ENCODE results near the gene MICAL2.

MICAL2 gene

GRCh38 chr11:12071574-12071973 is 38.8 kb upstream of the MICAL2 start:
- no peaks in the 10 kb centered on the region for H3K9me3 ChIP-seq (ENCODE audit: insufficient read depth, low read depth, low read length)
- H3K36me3 ChIP-seq (ENCODE audit: insufficient read depth, low read depth, low read length): no peaks in the 10 kb centered on the region
- peaks cover 18% of the 10 kb centered on the region for H3K4me1 ChIP-seq (ENCODE audit: insufficient read depth, low read length)
- no peaks in the 10 kb centered on the region for H3K27me3 ChIP-seq (ENCODE audit: insufficient read depth, low read length)
- no peak overlapping the region for H3K9ac ChIP-seq (ENCODE audit: low read depth, low read length)
- H3K4me3 ChIP-seq (ENCODE audit: low read length): no peak overlapping the region
- H3K27ac ChIP-seq (ENCODE audit: low read length): no peak overlapping the region

GRCh38 chr11:12073436-12073835 is 37.0 kb upstream of the MICAL2 start:
- no peak overlapping the region for H3K4me3 ChIP-seq (ENCODE audit: low read length)
- H3K9ac ChIP-seq (ENCODE audit: low read depth, low read length): no peak overlapping the region
- no peaks in the 10 kb centered on the region for H3K4me1 ChIP-seq (ENCODE audit: insufficient read depth, low read length)
- no peaks in the 10 kb centered on the region for H3K27me3 ChIP-seq (ENCODE audit: insufficient read depth, low read length)
- H3K9me3 ChIP-seq (ENCODE audit: insufficient read depth, low read depth, low read length): no peaks in the 10 kb centered on the region
- H3K36me3 ChIP-seq (ENCODE audit: insufficient read depth, low read depth, low read length): no peaks in the 10 kb centered on the region
- no peak overlapping the region for H3K27ac ChIP-seq (ENCODE audit: low read length)

DNA sequence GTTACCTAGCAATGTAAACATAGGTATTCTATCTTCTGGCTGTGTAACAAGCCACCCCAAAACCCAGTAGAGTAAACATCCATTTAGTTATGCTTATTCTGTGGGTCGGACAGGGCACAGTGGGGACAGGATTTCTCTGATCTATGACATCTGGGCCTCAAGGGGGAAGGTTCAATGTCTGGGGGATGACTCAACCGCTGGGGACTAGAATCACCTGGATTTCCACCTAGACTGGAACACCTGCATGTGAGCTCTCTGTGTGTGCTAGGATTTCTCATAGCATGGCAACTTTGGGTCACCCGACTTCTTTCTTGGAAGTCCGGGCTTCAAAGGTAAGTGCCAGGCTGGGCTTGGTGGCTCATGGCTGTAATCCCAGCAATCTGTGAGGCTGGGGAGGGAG is 36.5 kb upstream of the MICAL2 start:
- Histone ChIP-seq H3K4me1 (ENCODE audit: insufficient read depth, low read length) (no peaks in the 10 kb centered on the region), H3K9ac (ENCODE audit: low read depth, low read length) (no peak overlapping the region), H3K36me3 (ENCODE audit: insufficient read depth, low read depth, low read length) (no peaks in the 10 kb centered on the region), H3K27ac (ENCODE audit: low read length) (no peak overlapping the region), H3K9me3 (ENCODE audit: insufficient read depth, low read depth, low read length) (no peaks in the 10 kb centered on the region), H3K27me3 (ENCODE audit: insufficient read depth, low read length) (no peaks in the 10 kb centered on the region), H3K4me3 (ENCODE audit: low read length) (no peak overlapping the region)

- no peaks in the 10 kb centered on the region for H3K4me1 ChIP-seq (ENCODE audit: insufficient read depth, low read length)
- no peak overlapping the region for H3K9ac ChIP-seq (ENCODE audit: low read depth, low read length)
- no peaks in the 10 kb centered on the region for H3K27me3 ChIP-seq (ENCODE audit: insufficient read depth, low read length)
- H3K36me3 ChIP-seq (ENCODE audit: insufficient read depth, low read depth, low read length): no peaks in the 10 kb centered on the region
- no peak overlapping the region for H3K4me3 ChIP-seq (ENCODE audit: low read length)
- no peaks in the 10 kb centered on the region for H3K9me3 ChIP-seq (ENCODE audit: insufficient read depth, low read depth, low read length)
- no peak overlapping the region for H3K27ac ChIP-seq (ENCODE audit: low read length)
These were observed 35.7 kb upstream of the MICAL2 start for GRCh38 chr11:12074529-12075195.

DNA sequence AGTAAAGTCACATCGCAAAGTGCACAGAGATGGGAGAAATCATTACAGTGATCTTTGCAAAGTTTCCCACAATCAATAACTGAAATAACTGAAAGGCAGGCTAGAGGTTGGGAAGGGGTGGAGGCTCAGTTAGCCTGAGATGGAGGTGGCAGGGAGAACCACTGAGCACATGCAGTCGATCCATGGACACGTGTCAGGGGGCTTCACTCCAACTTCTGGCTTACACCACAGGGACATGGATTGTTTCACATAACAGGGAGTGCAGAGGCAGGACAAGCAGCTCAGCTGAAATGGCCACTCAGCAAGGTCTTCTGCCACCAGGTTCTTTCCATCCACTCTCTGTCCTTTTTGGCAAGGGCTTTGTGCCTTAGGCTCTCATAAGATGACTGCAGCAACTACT is 35.1 kb upstream of the MICAL2 start:
- H3K4me1 ChIP-seq (ENCODE audit: insufficient read depth, low read length): no peaks in the 10 kb centered on the region
- H3K9me3 ChIP-seq (ENCODE audit: insufficient read depth, low read depth, low read length): no peaks in the 10 kb centered on the region
- no peak overlapping the region for H3K4me3 ChIP-seq (ENCODE audit: low read length)
- H3K36me3 ChIP-seq (ENCODE audit: insufficient read depth, low read depth, low read length): no peaks in the 10 kb centered on the region
- H3K27me3 ChIP-seq (ENCODE audit: insufficient read depth, low read length): no peaks in the 10 kb centered on the region
- H3K9ac ChIP-seq (ENCODE audit: low read depth, low read length): no peak overlapping the region
- H3K27ac ChIP-seq (ENCODE audit: low read length): no peak overlapping the region

- H3K4me1 ChIP-seq (ENCODE audit: insufficient read depth, low read length): no peaks in the 10 kb centered on the region
- H3K36me3 ChIP-seq (ENCODE audit: insufficient read depth, low read depth, low read length): no peaks in the 10 kb centered on the region
- no peaks in the 10 kb centered on the region for H3K27me3 ChIP-seq (ENCODE audit: insufficient read depth, low read length)
- no peak overlapping the region for H3K9ac ChIP-seq (ENCODE audit: low read depth, low read length)
- no peak overlapping the region for H3K27ac ChIP-seq (ENCODE audit: low read length)
- no peak overlapping the region for H3K4me3 ChIP-seq (ENCODE audit: low read length)
- H3K9me3 ChIP-seq (ENCODE audit: insufficient read depth, low read depth, low read length): no peaks in the 10 kb centered on the region
These were observed 34.3 kb upstream of the MICAL2 start for GRCh38 chr11:12075822-12076821.

- H3K9ac ChIP-seq (ENCODE audit: low read depth, low read length): no peak overlapping the region
- H3K4me1 ChIP-seq (ENCODE audit: insufficient read depth, low read length): no peaks in the 10 kb centered on the region
- no peak overlapping the region for H3K27ac ChIP-seq (ENCODE audit: low read length)
- H3K27me3 ChIP-seq (ENCODE audit: insufficient read depth, low read length): no peaks in the 10 kb centered on the region
- H3K36me3 ChIP-seq (ENCODE audit: insufficient read depth, low read depth, low read length): no peaks in the 10 kb centered on the region
- no peak overlapping the region for H3K4me3 ChIP-seq (ENCODE audit: low read length)
- no peaks in the 10 kb centered on the region for H3K9me3 ChIP-seq (ENCODE audit: insufficient read depth, low read depth, low read length)
These were observed 33.4 kb upstream of the MICAL2 start for GRCh38 chr11:12076840-12077534.

DNA sequence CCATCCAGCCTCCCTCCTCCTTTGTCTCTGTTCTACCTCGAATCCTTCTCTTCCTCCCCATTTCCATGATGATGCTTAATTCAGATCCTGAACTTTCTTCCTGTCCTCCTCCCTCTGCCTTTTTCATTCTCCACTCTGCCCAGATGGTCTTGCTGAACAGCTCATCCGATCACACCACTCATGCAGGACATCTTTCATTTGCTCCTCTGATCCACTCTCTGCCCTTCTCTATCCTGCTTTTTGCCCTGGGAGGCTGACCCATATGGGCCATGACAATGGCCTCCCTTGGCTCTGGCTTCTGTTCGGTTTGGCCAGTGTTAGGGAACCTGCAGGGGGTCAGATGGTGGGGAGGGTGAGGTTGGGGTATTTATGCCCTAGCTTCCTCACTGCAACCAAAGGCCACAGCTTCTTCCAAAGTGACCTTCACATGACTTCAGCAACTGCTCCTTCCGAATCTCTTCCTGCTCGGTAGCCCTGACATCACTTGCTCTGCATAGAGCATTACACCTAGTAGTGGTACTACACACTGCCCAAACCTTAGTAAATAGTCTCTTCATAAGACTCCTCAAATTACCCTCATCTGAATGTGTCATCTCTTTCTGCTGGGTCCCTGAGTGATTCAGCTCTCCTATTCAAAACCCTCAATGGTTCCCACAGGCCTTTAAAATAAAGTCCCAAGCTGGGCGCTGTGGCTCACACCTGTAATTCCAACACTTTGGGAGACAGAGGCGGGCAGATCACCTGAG is 32.7 kb upstream of the MICAL2 start:
- Histone ChIP-seq H3K36me3 (ENCODE audit: insufficient read depth, low read depth, low read length) (no peaks in the 10 kb centered on the region), H3K4me1 (ENCODE audit: insufficient read depth, low read length) (no peaks in the 10 kb centered on the region), H3K9ac (ENCODE audit: low read depth, low read length) (no peak overlapping the region)

DNA sequence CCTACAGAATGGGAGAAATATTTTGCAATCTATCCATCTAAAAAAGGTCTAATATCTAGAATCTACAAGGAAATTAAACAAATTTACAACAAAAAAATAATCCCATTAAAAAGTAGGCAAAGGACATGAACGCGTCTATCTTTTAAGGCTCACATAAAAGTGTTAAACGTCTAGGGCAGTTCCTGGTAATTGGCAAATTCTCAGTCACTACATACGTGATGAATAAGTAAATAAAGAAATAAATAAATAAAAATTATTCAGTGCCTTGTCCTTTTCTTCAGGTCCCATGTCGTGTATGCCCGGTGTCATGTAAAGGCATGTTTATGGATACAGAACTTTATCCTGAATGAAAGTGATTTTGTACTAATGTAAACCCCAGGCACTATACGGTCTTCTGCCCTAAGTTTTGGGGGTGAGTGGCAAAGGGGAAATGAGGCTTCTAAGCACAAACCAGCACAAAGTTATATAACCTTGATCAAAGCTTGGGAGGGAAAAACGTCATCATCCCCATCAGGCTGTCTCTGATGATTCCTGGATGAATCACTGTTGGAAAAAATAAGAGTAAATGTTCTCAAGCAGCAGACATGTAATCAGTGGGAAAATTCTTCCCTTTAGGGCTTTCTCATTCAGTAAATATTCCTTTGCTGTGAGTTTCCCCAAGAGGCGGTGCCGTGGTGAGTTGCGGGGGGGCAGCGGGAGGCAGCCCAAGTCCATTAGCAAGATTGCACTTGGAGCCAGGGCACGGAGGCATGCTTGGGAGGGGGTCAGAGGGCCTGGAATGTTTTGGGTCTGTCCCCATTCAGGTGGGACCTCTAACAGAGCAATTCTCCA is 30.4 kb upstream of the MICAL2 start:
- peaks cover 4% of the 10 kb centered on the region; the same call in 1 of the 2 replicates for H3K9me3 ChIP-seq (ENCODE audit: insufficient read depth, low read depth, low read length)
- H3K4me1 ChIP-seq (ENCODE audit: insufficient read depth, low read length): no peaks in the 10 kb centered on the region
- H3K27ac ChIP-seq (ENCODE audit: low read length): no peak overlapping the region

More for the DNA sequence above, 32.7 kb upstream of the MICAL2 start:
- Histone ChIP-seq H3K9me3 (ENCODE audit: insufficient read depth, low read depth, low read length) (no peaks in the 10 kb centered on the region), H3K4me3 (ENCODE audit: low read length) (no peak overlapping the region), H3K27me3 (ENCODE audit: insufficient read depth, low read length) (no peaks in the 10 kb centered on the region), H3K27ac (ENCODE audit: low read length) (no peak overlapping the region)

DNA sequence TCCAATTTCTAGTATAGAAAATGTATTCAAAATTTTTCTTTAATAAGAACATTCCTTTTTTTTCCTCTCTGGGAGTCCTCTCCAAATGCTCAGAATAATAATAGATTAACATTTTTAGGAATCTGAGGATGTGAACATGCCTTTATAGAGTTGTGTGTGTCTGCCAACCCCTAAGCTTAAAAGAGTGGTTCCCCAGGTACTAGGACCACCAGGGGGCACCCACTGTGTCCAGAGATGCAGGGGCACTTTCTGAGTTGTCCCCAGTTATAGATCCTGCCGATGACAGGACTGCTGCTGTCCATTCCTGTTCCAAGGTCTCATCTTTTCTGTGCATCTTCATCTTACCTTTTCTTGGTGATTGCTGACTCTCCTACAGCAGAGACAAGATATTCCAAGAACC is 27.0 kb upstream of the MICAL2 start:
- no peak overlapping the region for H3K4me3 ChIP-seq (ENCODE audit: low read length)
- no peaks in the 10 kb centered on the region for H3K36me3 ChIP-seq (ENCODE audit: insufficient read depth, low read depth, low read length)
- H3K27me3 ChIP-seq (ENCODE audit: insufficient read depth, low read length): no peaks in the 10 kb centered on the region
- no peak overlapping the region for H3K27ac ChIP-seq (ENCODE audit: low read length)
- H3K4me1 ChIP-seq (ENCODE audit: insufficient read depth, low read length): peaks cover 11% of the 10 kb centered on the region
- H3K9me3 ChIP-seq (ENCODE audit: insufficient read depth, low read depth, low read length): peaks cover 4% of the 10 kb centered on the region; the same call in 1 of the 2 replicates
- no peak overlapping the region for H3K9ac ChIP-seq (ENCODE audit: low read depth, low read length)

More for the DNA sequence above, 30.4 kb upstream of the MICAL2 start:
- Histone ChIP-seq H3K27me3 (ENCODE audit: insufficient read depth, low read length) (no peaks in the 10 kb centered on the region), H3K36me3 (ENCODE audit: insufficient read depth, low read depth, low read length) (no peaks in the 10 kb centered on the region), H3K4me3 (ENCODE audit: low read length) (no peak overlapping the region), H3K9ac (ENCODE audit: low read depth, low read length) (no peak overlapping the region)
